HL-60/S4 (cell line): ENCODE measurements around the gene MRPL10.

Experiments
- in situ Hi-C: fragments of 300-500 bp; cut with MboI; formaldehyde crosslinking; loops from 2 replicates; pipeline ENCODE4 v1.14.3; 2022; ENCODE audit warnings: low sequenced_read_pairs

The MRPL10 gene

GRCh38 chr17:47860386-47860785 is 29.0 kb upstream of the MRPL10 start:
- in situ Hi-C loops: no loop called here

DNA sequence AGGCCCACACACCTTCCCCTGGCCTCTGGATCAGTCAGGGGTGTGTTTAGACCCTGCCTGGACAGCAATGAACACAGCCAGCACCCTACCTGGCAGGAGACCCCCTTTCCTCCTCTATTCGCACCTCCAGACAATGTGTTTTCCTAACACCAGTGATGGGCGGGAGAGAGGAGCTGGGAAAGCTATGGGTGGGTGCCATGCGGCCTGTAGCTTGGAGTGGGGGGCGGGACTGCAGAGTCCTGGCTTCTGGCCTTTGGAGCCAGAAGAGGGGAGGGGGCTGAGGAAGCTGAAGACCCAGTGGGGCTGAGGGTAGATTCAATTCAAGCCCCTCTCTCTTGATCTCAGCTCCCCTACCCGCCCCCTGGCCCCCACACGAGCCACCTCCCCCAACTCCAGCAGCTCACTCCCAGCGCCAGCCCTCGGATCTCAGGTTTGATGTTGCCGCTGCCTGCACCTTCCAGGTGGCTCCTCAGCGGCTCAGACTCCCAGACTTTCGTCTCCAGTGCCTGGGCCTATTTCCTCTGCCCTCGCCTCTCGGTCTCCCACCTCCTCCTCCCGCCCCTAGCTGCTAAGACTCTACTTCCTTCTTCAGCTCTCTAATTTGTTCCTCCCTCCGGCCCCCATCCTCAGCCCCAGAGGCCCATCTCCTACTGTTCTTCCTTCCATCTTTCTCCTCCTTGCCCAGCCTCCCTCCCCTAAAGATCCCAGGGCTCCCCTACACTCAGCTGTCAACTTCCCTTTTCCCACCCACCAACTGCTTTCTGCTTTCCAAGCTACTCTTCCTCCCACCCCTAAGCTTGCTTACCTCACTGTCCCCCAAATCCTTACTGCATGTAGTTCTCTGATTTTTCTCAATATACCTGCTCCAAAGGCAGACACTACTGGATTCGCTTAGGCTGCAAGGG is 26.5 kb upstream of the MRPL10 start:
- in situ Hi-C loops: no loop called here

- in situ Hi-C loops: no loop called here
Observed at GRCh38 chr17:47856830-47857229, 25.5 kb upstream of the MRPL10 start.

DNA sequence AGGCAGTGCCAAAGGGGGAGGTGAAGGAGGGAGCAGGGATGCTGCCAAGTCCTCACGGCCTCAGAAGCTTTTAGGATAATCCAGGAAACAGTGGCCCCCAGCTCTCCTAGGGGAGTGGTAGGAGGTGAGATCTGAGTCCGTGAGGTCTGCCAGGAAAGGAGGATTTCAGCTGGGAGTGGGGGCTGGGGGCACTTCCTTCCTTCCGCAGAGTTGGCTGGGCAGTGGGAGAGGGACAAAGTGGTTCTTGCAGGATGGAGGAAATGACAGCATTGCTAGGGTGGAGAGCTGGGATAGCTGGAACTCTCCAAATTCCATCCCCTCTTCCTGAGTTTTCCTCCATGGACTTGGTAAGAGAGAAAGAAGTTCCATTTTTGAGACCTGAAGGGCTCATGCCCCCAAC is 24.4 kb upstream of the MRPL10 start:
- in situ Hi-C loops: no loop called here

GRCh38 chr17:47853616-47854015 is 22.3 kb upstream of the MRPL10 start:
- in situ Hi-C loops: no loop called here

DNA sequence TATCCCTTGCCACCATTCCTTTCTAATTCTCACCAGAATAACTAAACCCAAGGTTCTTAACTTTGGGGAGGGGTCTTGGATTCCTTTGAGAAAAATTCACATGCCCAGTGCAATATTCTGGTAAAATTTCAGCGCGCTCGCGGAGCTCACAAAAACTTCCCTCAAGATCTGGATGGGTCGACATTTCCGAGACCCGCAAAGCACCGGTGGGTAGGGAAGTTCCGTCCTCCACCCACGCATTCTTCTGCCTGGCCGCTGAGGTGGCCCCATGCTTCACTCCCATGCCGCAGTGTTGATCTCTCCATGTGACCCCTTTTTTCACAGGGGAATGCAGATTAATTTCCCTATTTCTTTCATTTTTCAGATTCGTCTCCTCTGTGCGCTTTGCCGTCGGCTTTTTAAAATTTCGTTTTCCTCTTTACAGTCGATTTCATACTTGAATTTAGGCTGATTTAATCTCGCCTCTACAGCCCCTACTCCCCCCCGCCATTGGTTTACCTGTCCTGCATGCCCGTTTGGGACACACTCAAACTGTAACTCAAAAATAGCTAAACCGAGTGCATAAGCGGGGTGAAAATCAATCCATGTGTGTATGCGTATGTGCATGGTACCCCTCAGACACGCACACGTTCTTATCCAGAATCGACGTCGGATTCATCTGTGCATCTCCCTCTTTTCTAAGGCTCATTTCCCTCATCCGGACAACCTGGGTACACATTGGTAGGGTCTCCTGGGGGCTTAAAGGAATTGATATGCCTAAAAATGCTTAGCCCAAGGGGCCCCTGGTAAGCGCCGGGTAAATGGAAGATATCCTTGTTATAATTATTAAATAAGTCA is 21.0 kb upstream of the MRPL10 start:
- in situ Hi-C loops: no loop called here

- in situ Hi-C loops: no loop called here
Observed at GRCh38 chr17:47851764-47852112, 20.4 kb upstream of the MRPL10 start.

GRCh38 chr17:47850692-47851573 is 19.6 kb upstream of the MRPL10 start, which contains the start of gene SP6:
SP6 (minus strand) TSS chr17:47851163; CDS start chr17:47848429, 2,734 bp downstream.
- in situ Hi-C loops: no loop called here

DNA sequence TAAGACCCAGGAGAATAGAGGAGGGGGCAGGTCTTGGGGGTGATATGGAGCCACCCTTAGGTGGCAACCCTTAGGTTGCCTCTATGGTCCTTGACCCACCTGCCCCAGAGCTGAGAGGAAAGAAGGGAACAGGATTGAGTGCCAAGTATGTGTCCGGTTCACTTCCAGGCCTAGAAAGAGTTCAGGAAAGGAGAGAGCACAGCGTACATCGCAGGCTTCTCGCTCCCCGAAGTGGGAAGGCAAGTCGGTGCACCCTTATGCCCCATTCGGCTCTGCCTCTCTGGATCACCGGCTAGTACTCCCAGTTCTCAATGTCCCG is 19.0 kb upstream of the MRPL10 start:
- in situ Hi-C loops: no loop called here

GRCh38 chr17:47848198-47848513 is 16.8 kb upstream of the MRPL10 start:
- in situ Hi-C loops: no loop called here

- in situ Hi-C loops: no loop called here
Observed at GRCh38 chr17:47847341-47848197, 16.2 kb upstream of the MRPL10 start.

DNA sequence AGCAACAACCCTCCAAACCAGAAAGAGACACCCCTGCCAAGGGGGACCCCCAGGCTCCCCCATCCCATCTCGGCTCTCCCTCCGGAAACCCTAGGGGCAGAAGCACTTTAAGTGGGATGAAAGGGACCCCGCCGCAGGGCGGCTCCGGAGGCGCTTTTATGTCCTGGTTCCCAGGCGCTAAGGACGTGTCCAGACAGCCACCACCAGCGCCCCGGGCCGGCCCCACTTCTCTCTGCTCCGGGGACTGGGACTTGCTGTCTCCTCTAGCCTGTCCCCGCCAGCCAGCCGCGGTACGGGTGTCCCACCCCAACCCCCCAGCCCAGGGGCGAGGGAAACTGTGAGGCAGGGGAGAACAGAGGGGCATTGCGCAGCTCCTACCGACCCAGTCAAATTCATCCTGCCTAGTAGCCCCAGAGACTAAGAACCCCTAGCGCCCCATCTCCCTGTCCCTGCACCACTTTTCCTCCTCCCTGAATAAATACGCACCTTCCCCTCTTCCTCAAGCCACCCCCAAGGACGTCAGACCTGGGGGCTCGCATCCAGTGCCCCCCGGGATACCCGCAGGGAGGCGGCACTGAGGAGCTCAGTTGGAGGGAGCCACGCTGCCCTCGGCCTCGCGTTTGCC is 15.5 kb upstream of the MRPL10 start:
- in situ Hi-C loops: no loop called here

- in situ Hi-C loops: no loop called here
Observed at GRCh38 chr17:47845716-47846075, 14.4 kb upstream of the MRPL10 start.

DNA sequence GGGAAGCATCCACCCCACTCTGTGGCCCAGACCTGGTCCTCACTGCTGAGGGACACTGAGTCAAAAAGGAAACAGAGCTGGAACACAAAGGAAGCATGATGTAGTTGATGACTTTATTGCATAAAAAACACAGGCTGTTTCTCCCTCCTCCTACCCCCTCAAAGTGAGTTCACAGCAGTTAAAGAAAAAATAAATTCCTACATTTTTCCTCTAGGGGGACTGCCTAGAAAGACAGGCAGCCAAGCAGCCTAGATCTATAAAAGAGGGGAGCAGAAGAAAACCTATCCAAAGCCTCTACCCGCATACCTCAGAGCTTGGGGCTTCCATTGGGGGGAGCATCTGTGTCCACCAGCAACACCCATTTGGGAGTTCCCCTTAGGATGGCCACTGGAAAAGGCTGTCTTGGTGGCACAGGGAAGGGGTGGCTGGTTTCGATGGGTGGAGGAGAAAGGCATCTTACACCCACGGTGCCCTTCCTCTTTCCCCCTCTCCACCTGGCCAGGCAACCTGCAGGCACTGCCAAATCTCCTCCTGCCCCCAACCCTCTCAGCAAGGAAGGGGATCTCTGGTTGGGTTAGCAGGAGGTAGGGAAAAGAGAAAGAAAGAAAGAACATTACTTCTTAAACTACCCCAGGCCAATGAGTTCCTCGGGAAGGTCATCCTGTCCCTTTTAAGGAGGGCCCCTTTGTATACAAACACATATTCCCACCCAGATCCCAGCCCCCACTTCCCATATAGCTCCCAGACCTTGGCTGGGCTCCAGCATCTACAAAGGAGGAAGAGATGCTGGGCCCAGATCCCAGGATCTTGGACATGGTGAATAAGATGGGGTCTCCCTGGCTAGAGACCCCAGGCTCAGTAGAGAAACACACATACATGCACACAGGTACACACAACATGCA is 13.7 kb upstream of the MRPL10 start:
- in situ Hi-C loops: loop anchor here (5.0 kb wide), 1 partner anchor 47 kb away; no protein-coding TSS in a partner anchor

- in situ Hi-C loops: loop anchor here (5.0 kb wide), 1 partner anchor 48 kb away; no protein-coding TSS in a partner anchor
Observed at GRCh38 chr17:47844227-47844626, 12.9 kb upstream of the MRPL10 start.

DNA sequence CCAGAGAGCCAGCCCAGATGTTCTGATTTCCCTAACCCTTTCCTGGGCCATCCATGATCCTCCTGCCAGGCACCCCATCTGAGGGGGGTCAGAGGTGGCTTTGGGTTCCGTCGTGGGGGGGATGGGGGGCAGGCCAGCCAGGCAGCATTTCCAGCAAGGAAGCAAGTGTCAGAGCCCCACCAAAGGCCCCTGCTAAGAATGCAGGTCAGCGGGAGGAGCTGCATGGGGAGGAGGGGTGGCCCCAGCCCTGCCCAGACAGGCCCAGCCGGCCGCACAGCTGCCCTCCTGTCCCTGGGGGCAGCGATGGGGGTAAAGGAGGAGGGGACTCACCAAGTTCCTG is 12.0 kb upstream of the MRPL10 start:
- in situ Hi-C loops: loop anchor here (5.0 kb wide), 1 partner anchor 49 kb away; no protein-coding TSS in a partner anchor

GRCh38 chr17:47841488-47842291 is 10.3 kb upstream of the MRPL10 start:
- in situ Hi-C loops: loop anchor here (5.0 kb wide), 1 partner anchor 51 kb away; no protein-coding TSS in a partner anchor
